CD4-positive, alpha-beta T cell (primary cell): ENCODE measurements around the gene ABCF2. TPM values are rescaled to one million over a fixed set of nuclear protein-coding genes. Genes with fewer than 3 reads are reported as not detected.

Experiments used
- ATAC-seq: fragments of 200-7000 bp; cut with Tn5 transposase; one replicate; pipeline ENCODE4 v1.10.0; 2022; ENCODE audit warnings: mild to moderate bottlenecking; ENCODE audit not compliant: poor library complexity
- CTCF ChIA-PET: fragments of 350-600 bp; sonication (Branson Sonifier 250); formaldehyde crosslinking; loops from one replicate; lab custom pipeline; 2021; ENCODE audit warnings: antibody characterized with exemption, inconsistent platforms; lab: Charles Lee
- POLR2A ChIA-PET: fragments of 350-600 bp; sonication (Branson Sonifier 250); formaldehyde crosslinking; loops from one replicate; lab custom pipeline; 2021; ENCODE audit warnings: antibody characterized with exemption, inconsistent platforms; lab: Charles Lee
- DNase-seq, 14 experiments: peaks; one replicate each; pipeline ENCODE4 v3.0.0-alpha.2; 2013 to 2020; ENCODE audit warnings: mixed read lengths in 2 of 14
- H3K27ac ChIP-seq, 2 donors: one replicate each; pipeline versions ENCODE4 v1.5.1 to v1.7.0; 2013; ENCODE audit warnings: low read length in 2 of 2, low read depth in 1 of 2, mild to moderate bottlenecking in 1 of 2
- H3K27me3 ChIP-seq, 2 experiments: 1 replicate in 1 of 2; 2 replicates in 1 of 2; pipeline versions ENCODE4 v1.6.1 to v1.7.0; 2013; ENCODE audit warnings: low read length in 2 of 2, control low read depth in 1 of 2, mild to moderate bottlenecking in 1 of 2, moderate library complexity in 1 of 2; ENCODE audit not compliant: insufficient read depth in 2 of 2, control insufficient read depth in 1 of 2
- H3K36me3 ChIP-seq: one replicate; pipeline ENCODE4 v1.6.1; 2013; ENCODE audit warnings: low read length, control low read depth; ENCODE audit not compliant: insufficient read depth
- H3K4me1 ChIP-seq: one replicate; pipeline ENCODE4 v1.6.1; 2013; ENCODE audit warnings: low read length, control low read depth; ENCODE audit not compliant: insufficient read depth
- H3K4me3 ChIP-seq: one replicate; pipeline ENCODE4 v1.5.1; 2013; ENCODE audit warnings: mild to moderate bottlenecking, low read length, moderate library complexity
- H3K9me3 ChIP-seq, 2 experiments: 1 replicate in 1 of 2; 2 replicates in 1 of 2; pipeline versions ENCODE4 v1.6.1 to v1.7.0; 2013; ENCODE audit warnings: low read length in 2 of 2, mild to moderate bottlenecking in 2 of 2, control low read depth in 1 of 2, moderate library complexity in 1 of 2; ENCODE audit not compliant: control insufficient read depth in 1 of 2, insufficient read depth in 1 of 2
- H3K27ac Mint-ChIP-seq: one replicate; pipeline ENCODE4 v1.8.0; 2020; ENCODE audit warnings: mixed read lengths
- H3K27me3 Mint-ChIP-seq: one replicate; pipeline ENCODE4 v1.8.0; 2021; ENCODE audit warnings: mixed read lengths
- H3K36me3 Mint-ChIP-seq: one replicate; pipeline ENCODE4 v1.8.0; 2021; ENCODE audit warnings: low read depth, mixed read lengths
- H3K4me1 Mint-ChIP-seq: one replicate; pipeline ENCODE4 v1.8.0; 2021; ENCODE audit warnings: low read depth, mixed read lengths
- H3K4me3 Mint-ChIP-seq: one replicate; pipeline ENCODE4 v1.8.0; 2020; ENCODE audit warnings: mild to moderate bottlenecking, mixed read lengths
- H3K9me3 Mint-ChIP-seq: one replicate; pipeline ENCODE4 v1.8.0; 2020; ENCODE audit warnings: mixed read lengths
- intact Hi-C, 2 experiments: fragments of 100-400 bp; cut with DNase I in 1 of 2; cut with micrococcal nuclease in 1 of 2; formaldehyde crosslinking; loops; one replicate each; pipeline versions ENCODE4 v1.15.1 to v1.9.0; 2023 to 2025; cut with DNase I, micrococcal nuclease
- total RNA-seq, 174 experiments: library from RNA in 2 of 174; stranded (reverse) in 2 of 174; gene quantifications; one replicate each; pipeline ENCODE4 v1.2.3 and lab custom pipeline; 2021 to 2026
- TF ChIP-seq, protein P1 (sequence below): fragments of 200-600 bp; IDR thresholded peaks from one replicate; pipeline ENCODE4 v1.8.0; 2022; ENCODE audit warnings: antibody characterized with exemption, mild to moderate bottlenecking

ABCF2 gene
- total RNA-seq, 2 experiments from 2014 or later = 12.3 to 13.2 TPM

DNA sequence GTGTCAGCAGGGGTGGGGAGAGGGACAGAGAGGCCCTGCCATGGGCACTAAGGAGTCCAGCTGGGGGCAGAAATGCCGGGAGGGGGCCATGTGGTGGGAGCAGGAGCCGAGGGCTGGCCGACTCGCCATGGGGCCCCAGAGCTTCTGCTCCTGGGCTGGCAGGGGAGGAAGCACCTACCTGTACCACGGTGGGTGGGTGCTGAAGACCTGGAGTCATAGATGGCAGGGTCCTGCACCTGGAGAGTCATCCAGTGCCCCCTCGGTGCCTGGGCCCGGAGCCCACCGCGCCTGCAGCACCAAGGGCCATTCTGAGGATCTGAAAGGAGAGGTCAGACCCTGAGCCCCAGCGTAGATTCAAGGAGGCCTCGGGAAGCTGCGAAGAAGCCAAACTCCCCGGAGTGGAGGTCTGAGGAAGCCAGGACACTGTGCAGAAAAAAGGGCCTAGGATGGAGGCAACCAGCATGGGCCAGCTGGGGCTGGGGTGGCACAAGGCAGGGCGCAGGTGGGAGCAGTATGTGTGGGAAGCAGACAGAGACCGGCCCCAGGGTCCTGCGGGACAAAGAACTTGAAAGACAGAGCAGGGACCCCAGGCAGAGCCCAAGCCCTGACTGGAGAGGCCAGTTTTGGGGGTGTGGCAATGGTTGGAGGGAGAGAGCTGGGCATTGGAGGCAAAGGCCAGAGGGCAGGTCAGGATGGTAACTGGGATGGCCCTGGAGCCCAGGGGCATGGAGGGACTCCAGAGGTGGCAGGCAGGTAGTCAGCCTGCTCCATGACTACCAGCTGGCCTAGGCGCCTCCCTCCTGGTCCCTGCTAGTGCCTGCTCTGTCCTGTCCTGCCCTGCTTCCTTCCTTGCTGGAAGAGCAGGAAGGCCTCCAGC lies 48.2 kb upstream of the ABCF2 start:
- Mint-ChIP-seq H3K9me3 (no peaks in the 10 kb centered on the region), H3K27ac (peak overlapping the region; percentile 44), H3K4me3 (peak overlapping the region; percentile 86), H3K36me3 (no peaks in the 10 kb centered on the region), H3K4me1 (peaks cover 49% of the 10 kb centered on the region), H3K27me3 (peaks cover 8% of the 10 kb centered on the region)
- POLR2A ChIA-PET = no interaction called here
- Histone ChIP-seq H3K27ac (no peak overlapping the region), H3K9me3 (no peaks in the 10 kb centered on the region), H3K36me3 (no peaks in the 10 kb centered on the region), H3K4me3 (no peak overlapping the region), H3K27me3 (no peaks in the 10 kb centered on the region), H3K4me1 (peaks cover 45% of the 10 kb centered on the region)
- DNase-seq (no peak), ATAC-seq (no peak)
- TF ChIP-seq, protein P1, sequence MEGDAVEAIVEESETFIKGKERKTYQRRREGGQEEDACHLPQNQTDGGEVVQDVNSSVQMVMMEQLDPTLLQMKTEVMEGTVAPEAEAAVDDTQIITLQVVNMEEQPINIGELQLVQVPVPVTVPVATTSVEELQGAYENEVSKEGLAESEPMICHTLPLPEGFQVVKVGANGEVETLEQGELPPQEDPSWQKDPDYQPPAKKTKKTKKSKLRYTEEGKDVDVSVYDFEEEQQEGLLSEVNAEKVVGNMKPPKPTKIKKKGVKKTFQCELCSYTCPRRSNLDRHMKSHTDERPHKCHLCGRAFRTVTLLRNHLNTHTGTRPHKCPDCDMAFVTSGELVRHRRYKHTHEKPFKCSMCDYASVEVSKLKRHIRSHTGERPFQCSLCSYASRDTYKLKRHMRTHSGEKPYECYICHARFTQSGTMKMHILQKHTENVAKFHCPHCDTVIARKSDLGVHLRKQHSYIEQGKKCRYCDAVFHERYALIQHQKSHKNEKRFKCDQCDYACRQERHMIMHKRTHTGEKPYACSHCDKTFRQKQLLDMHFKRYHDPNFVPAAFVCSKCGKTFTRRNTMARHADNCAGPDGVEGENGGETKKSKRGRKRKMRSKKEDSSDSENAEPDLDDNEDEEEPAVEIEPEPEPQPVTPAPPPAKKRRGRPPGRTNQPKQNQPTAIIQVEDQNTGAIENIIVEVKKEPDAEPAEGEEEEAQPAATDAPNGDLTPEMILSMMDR = no peak
- intact Hi-C loops = no loop called here
- CTCF ChIA-PET = no interaction called here

GRCh38 chr7:151274396-151274795 lies 47.4 kb upstream of the ABCF2 start:
- TF ChIP-seq, protein P1 = no peak
- Mint-ChIP-seq H3K36me3 (no peaks in the 10 kb centered on the region), H3K9me3 (no peaks in the 10 kb centered on the region), H3K4me1 (peaks cover 49% of the 10 kb centered on the region), H3K27ac (peak overlapping the region; percentile 44), H3K4me3 (peak overlapping the region; percentile 86), H3K27me3 (peaks cover 3% of the 10 kb centered on the region)
- no peak overlapping the region for H3K4me3 ChIP-seq
- no peaks in the 10 kb centered on the region for H3K9me3 ChIP-seq
- intact Hi-C loops = no loop called here
- peaks cover 45% of the 10 kb centered on the region for H3K4me1 ChIP-seq
- no peak overlapping the region for H3K27ac ChIP-seq
- CTCF ChIA-PET = no interaction called here
- no peaks in the 10 kb centered on the region for H3K27me3 ChIP-seq
- DNase-seq (no peak), ATAC-seq (no peak)
- no peaks in the 10 kb centered on the region for H3K36me3 ChIP-seq
- POLR2A ChIA-PET = no interaction called here

DNA sequence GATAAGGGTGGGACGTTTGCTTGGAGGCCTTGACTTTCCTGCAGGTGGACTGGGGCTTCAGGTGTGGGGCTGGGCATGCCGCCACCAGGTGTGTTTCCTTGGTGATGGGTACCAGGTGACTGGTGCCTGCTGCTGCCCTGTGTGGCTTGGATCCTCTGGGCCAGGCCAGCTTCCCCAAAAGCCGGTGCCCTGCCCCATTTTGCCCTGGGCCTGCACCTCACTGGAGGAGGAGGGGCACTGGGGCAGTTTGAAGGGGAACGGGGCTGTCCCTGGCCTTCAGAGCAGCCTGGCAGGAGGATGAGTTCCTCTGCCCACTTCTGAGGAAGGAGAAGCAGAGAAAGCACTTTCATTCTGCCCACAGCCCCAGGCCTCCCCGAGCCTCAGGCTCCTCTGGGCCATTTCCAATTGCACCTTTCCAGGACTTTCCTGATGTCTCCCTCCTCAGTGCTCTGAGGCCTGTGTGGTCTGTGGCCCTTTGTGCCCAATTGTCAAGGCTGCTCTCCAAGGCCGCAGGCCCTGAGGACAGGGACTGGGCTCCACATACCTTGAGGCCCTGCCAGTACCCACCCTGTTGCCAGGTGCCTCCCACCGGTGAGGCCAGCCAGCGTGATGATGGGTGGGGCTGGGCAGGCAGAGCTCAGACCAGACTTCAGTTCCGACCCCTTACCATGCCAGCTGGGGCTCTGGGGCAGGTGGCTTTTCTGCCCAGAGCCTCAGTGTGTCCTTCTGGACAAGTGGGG lies 46.8 kb upstream of the ABCF2 start:
- Mint-ChIP-seq H3K4me3 (no peak overlapping the region), H3K27ac (no peak overlapping the region), H3K27me3 (no peaks in the 10 kb centered on the region), H3K4me1 (peaks cover 49% of the 10 kb centered on the region), H3K36me3 (no peaks in the 10 kb centered on the region), H3K9me3 (no peaks in the 10 kb centered on the region)
- ChIA-PET CTCF (no interaction called here), POLR2A (no interaction called here)
- Histone ChIP-seq H3K36me3 (no peaks in the 10 kb centered on the region), H3K9me3 (no peaks in the 10 kb centered on the region), H3K4me1 (peaks cover 45% of the 10 kb centered on the region), H3K27ac (no peak overlapping the region), H3K4me3 (no peak overlapping the region), H3K27me3 (no peaks in the 10 kb centered on the region)
- peak in 1 of 14 experiments; percentile 35 for DNase-seq
- TF ChIP-seq, protein P1 = no peak
- no peak for ATAC-seq
- intact Hi-C loops = no loop called here
